ENCODE results near the gene NUMA1. TPM values are rescaled to one million over a fixed set of nuclear protein-coding genes. Genes with fewer than 3 reads are reported as not detected.
A peak's percentile ranks its signal among the peaks of the same experiment; 100 is the strongest.

Gene NUMA1
- polyA plus RNA-seq, 1 donor, result 257 TPM

GRCh38 chr11:72081821-72082453 lies 1.6 kb upstream of the NUMA1 start:
- Histone ChIP-seq H3K36me3 (ENCODE audit: control insufficient read depth, insufficient read depth, low read length) (no peaks in the 10 kb centered on the region), H3K27ac (ENCODE audit: low read length) (no peak overlapping the region), H3K4me1 (ENCODE audit: control insufficient read depth, insufficient read depth, low read length) (peaks cover 5% of the 10 kb centered on the region), H3K4me3 (ENCODE audit: low read length) (no peak overlapping the region), H3K9me3 (ENCODE audit: control insufficient read depth, low read depth, low read length) (no peaks in the 10 kb centered on the region), H3K27me3 (ENCODE audit: control insufficient read depth, insufficient read depth, low read length) (no peaks in the 10 kb centered on the region)
- no peak for DNase-seq
- 100% methylated on average over 1 of the region's 3 CpGs for WGBS (ENCODE audit: insufficient coverage, low lambda C conversion rate)

- Histone ChIP-seq H3K4me3 (ENCODE audit: low read length) (peak overlapping the region; percentile 82), H3K27me3 (ENCODE audit: control insufficient read depth, insufficient read depth, low read length) (no peaks in the 10 kb centered on the region), H3K27ac (ENCODE audit: low read length) (peak overlapping the region; percentile 95), H3K9me3 (ENCODE audit: control insufficient read depth, low read depth, low read length) (no peaks in the 10 kb centered on the region), H3K36me3 (ENCODE audit: control insufficient read depth, insufficient read depth, low read length) (no peaks in the 10 kb centered on the region), H3K4me1 (ENCODE audit: control insufficient read depth, insufficient read depth, low read length) (peaks cover 5% of the 10 kb centered on the region)
- no peak for DNase-seq
- WGBS (ENCODE audit: insufficient coverage, low lambda C conversion rate), result 100% methylated on average over 4 of the region's 21 CpGs
Observed at GRCh38 chr11:72081184-72081644, 872 bp upstream of the NUMA1 start.

- Histone ChIP-seq H3K4me3 (ENCODE audit: low read length) (peak overlapping the region; percentile 82), H3K27ac (ENCODE audit: low read length) (peak overlapping the region; percentile 95), H3K9me3 (ENCODE audit: control insufficient read depth, low read depth, low read length) (no peaks in the 10 kb centered on the region), H3K36me3 (ENCODE audit: control insufficient read depth, insufficient read depth, low read length) (peaks cover 3% of the 10 kb centered on the region), H3K4me1 (ENCODE audit: control insufficient read depth, insufficient read depth, low read length) (peaks cover 5% of the 10 kb centered on the region), H3K27me3 (ENCODE audit: control insufficient read depth, insufficient read depth, low read length) (no peaks in the 10 kb centered on the region)
- no CpG with 5 or more reads among the region's 16 CpGs for WGBS (ENCODE audit: insufficient coverage, low lambda C conversion rate)
- DNase-seq, result peak in 1 of 2 donors; percentile 68
Observed at GRCh38 chr11:72079819-72080325, 470 bp downstream of the NUMA1 start.

GRCh38 chr11:72078477-72078876 lies 1.9 kb downstream of the NUMA1 start:
- Histone ChIP-seq H3K36me3 (ENCODE audit: control insufficient read depth, insufficient read depth, low read length) (peaks cover 5% of the 10 kb centered on the region), H3K27ac (ENCODE audit: low read length) (no peak overlapping the region), H3K4me1 (ENCODE audit: control insufficient read depth, insufficient read depth, low read length) (peaks cover 5% of the 10 kb centered on the region), H3K4me3 (ENCODE audit: low read length) (no peak overlapping the region), H3K9me3 (ENCODE audit: control insufficient read depth, low read depth, low read length) (no peaks in the 10 kb centered on the region), H3K27me3 (ENCODE audit: control insufficient read depth, insufficient read depth, low read length) (no peaks in the 10 kb centered on the region)
- 90% methylated on average over 2 of the region's 6 CpGs for WGBS (ENCODE audit: insufficient coverage, low lambda C conversion rate)
- DNase-seq, result no peak

- WGBS (ENCODE audit: insufficient coverage, low lambda C conversion rate), result no CpG with 5 or more reads among the region's 4 CpGs
- H3K9me3 ChIP-seq (ENCODE audit: control insufficient read depth, low read depth, low read length), result no peaks in the 10 kb centered on the region
- no peaks in the 10 kb centered on the region for H3K27me3 ChIP-seq (ENCODE audit: control insufficient read depth, insufficient read depth, low read length)
- no peak overlapping the region for H3K27ac ChIP-seq (ENCODE audit: low read length)
- H3K4me3 ChIP-seq (ENCODE audit: low read length), result no peak overlapping the region
- peaks cover 5% of the 10 kb centered on the region for H3K36me3 ChIP-seq (ENCODE audit: control insufficient read depth, insufficient read depth, low read length)
- DNase-seq, result no peak
- peaks cover 5% of the 10 kb centered on the region for H3K4me1 ChIP-seq (ENCODE audit: control insufficient read depth, insufficient read depth, low read length)
Observed at GRCh38 chr11:72075756-72076155, 4.6 kb downstream of the NUMA1 start.

GRCh38 chr11:72075109-72075508 lies 5.2 kb downstream of the NUMA1 start:
- no peak overlapping the region for H3K27ac ChIP-seq (ENCODE audit: low read length)
- no CpG with 5 or more reads among the region's 1 CpG for WGBS (ENCODE audit: insufficient coverage, low lambda C conversion rate)

GRCh38 chr11:72072348-72072747 lies 8.0 kb downstream of the NUMA1 start:
- Histone ChIP-seq H3K9me3 (ENCODE audit: control insufficient read depth, low read depth, low read length) (no peaks in the 10 kb centered on the region), H3K36me3 (ENCODE audit: control insufficient read depth, insufficient read depth, low read length) (peaks cover 11% of the 10 kb centered on the region), H3K27me3 (ENCODE audit: control insufficient read depth, insufficient read depth, low read length) (no peaks in the 10 kb centered on the region), H3K4me1 (ENCODE audit: control insufficient read depth, insufficient read depth, low read length) (peaks cover 10% of the 10 kb centered on the region), H3K4me3 (ENCODE audit: low read length) (no peak overlapping the region), H3K27ac (ENCODE audit: low read length) (peak overlapping the region; percentile 24)
- no peak for DNase-seq
- 50% methylated on average over 2 of the region's 3 CpGs for WGBS (ENCODE audit: insufficient coverage, low lambda C conversion rate)

More at GRCh38 chr11:72075109-72075508, 5.2 kb downstream of the NUMA1 start:
- no peak for DNase-seq
- no peak overlapping the region for H3K4me3 ChIP-seq (ENCODE audit: low read length)
- peaks cover 9% of the 10 kb centered on the region for H3K4me1 ChIP-seq (ENCODE audit: control insufficient read depth, insufficient read depth, low read length)
- no peaks in the 10 kb centered on the region for H3K9me3 ChIP-seq (ENCODE audit: control insufficient read depth, low read depth, low read length)
- peaks cover 5% of the 10 kb centered on the region for H3K36me3 ChIP-seq (ENCODE audit: control insufficient read depth, insufficient read depth, low read length)
- no peaks in the 10 kb centered on the region for H3K27me3 ChIP-seq (ENCODE audit: control insufficient read depth, insufficient read depth, low read length)

GRCh38 chr11:72070491-72070890 lies 9.9 kb downstream of the NUMA1 start:
- no peak overlapping the region for H3K27ac ChIP-seq (ENCODE audit: low read length)
- peaks cover 10% of the 10 kb centered on the region for H3K36me3 ChIP-seq (ENCODE audit: control insufficient read depth, insufficient read depth, low read length)
- H3K9me3 ChIP-seq (ENCODE audit: control insufficient read depth, low read depth, low read length), result no peaks in the 10 kb centered on the region
- peaks cover 10% of the 10 kb centered on the region for H3K4me1 ChIP-seq (ENCODE audit: control insufficient read depth, insufficient read depth, low read length)
- H3K27me3 ChIP-seq (ENCODE audit: control insufficient read depth, insufficient read depth, low read length), result no peaks in the 10 kb centered on the region
- no peak for DNase-seq
- H3K4me3 ChIP-seq (ENCODE audit: low read length), result no peak overlapping the region
- WGBS (ENCODE audit: insufficient coverage, low lambda C conversion rate), result 100% methylated on average over 2 of the region's 7 CpGs

- Histone ChIP-seq H3K9me3 (ENCODE audit: control insufficient read depth, low read depth, low read length) (no peaks in the 10 kb centered on the region), H3K36me3 (ENCODE audit: control insufficient read depth, insufficient read depth, low read length) (peaks cover 10% of the 10 kb centered on the region), H3K4me3 (ENCODE audit: low read length) (no peak overlapping the region), H3K27ac (ENCODE audit: low read length) (peak overlapping the region; percentile 9), H3K27me3 (ENCODE audit: control insufficient read depth, insufficient read depth, low read length) (no peaks in the 10 kb centered on the region), H3K4me1 (ENCODE audit: control insufficient read depth, insufficient read depth, low read length) (peaks cover 10% of the 10 kb centered on the region)
- WGBS (ENCODE audit: insufficient coverage, low lambda C conversion rate), result no CpG with 5 or more reads among the region's 2 CpGs
- peak; percentile 38 to 62 for DNase-seq
Observed at GRCh38 chr11:72069787-72070251, 10.5 kb downstream of the NUMA1 start.

- H3K9me3 ChIP-seq (ENCODE audit: control insufficient read depth, low read depth, low read length), result no peaks in the 10 kb centered on the region
- peak overlapping the region; percentile 9 for H3K27ac ChIP-seq (ENCODE audit: low read length)
- peaks cover 10% of the 10 kb centered on the region for H3K4me1 ChIP-seq (ENCODE audit: control insufficient read depth, insufficient read depth, low read length)
- no peak for DNase-seq
- H3K4me3 ChIP-seq (ENCODE audit: low read length), result no peak overlapping the region
- H3K27me3 ChIP-seq (ENCODE audit: control insufficient read depth, insufficient read depth, low read length), result no peaks in the 10 kb centered on the region
- H3K36me3 ChIP-seq (ENCODE audit: control insufficient read depth, insufficient read depth, low read length), result peaks cover 8% of the 10 kb centered on the region
Observed at GRCh38 chr11:72069200-72069599, 11.1 kb downstream of the NUMA1 start.

GRCh38 chr11:72067676-72068075 lies 12.7 kb downstream of the NUMA1 start:
- peaks cover 8% of the 10 kb centered on the region for H3K36me3 ChIP-seq (ENCODE audit: control insufficient read depth, insufficient read depth, low read length)
- H3K27me3 ChIP-seq (ENCODE audit: control insufficient read depth, insufficient read depth, low read length), result no peaks in the 10 kb centered on the region
- H3K4me3 ChIP-seq (ENCODE audit: low read length), result no peak overlapping the region
- no peak overlapping the region for H3K27ac ChIP-seq (ENCODE audit: low read length)
- H3K4me1 ChIP-seq (ENCODE audit: control insufficient read depth, insufficient read depth, low read length), result peaks cover 10% of the 10 kb centered on the region
- no peak for DNase-seq
- H3K9me3 ChIP-seq (ENCODE audit: control insufficient read depth, low read depth, low read length), result no peaks in the 10 kb centered on the region

Data from large intestine (tissue), 3 donors.